ENCODE data around the gene CHTF8. TPM values are rescaled to one million over a fixed set of nuclear protein-coding genes. Genes with fewer than 3 reads are reported as not detected.

The CHTF8 gene
- total RNA-seq, 1 donor, result 52.1 TPM

DNA sequence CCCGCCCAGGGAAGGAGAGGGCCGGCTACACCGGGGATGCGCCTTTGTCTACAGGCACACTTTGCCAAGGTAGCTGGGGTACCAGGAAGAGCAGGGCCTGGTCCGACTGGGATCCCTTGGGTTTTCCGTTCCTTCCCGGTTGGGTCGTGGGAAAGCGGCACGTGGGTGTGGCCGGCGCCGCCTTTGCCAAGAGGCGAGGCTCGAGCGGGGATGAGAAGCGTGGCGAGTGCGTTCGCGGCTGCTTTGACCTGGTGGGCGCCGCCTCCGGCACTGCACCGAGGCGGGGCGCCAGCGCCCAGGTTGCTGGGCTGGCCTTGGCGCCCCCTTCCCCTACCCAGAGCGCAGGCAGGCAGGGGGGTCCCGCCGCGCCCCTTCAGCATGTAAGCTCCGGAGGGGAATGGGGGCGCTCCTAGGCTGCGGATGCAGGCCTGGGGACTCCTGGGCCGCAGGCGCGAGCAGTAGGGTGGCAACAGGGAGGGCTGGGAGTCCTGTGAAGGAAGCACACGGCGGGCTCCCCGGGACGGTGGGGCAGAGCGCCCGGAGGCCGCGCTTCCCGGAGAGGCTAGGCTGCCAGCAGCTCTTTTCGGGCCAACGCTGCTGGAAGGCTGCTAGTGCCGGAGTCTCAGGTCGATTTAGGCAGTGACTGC lies 24.9 kb downstream of the CHTF8 start:
- Histone ChIP-seq H2AFZ (ENCODE audit: low read length) (no peak overlapping the region), H3K4me2 (ENCODE audit: insufficient read depth, low read length) (peak overlapping the region; percentile 77)
- DNase-seq (ENCODE audit: insufficient read length, low spot score, missing footprints), result peak; percentile 94

DNA sequence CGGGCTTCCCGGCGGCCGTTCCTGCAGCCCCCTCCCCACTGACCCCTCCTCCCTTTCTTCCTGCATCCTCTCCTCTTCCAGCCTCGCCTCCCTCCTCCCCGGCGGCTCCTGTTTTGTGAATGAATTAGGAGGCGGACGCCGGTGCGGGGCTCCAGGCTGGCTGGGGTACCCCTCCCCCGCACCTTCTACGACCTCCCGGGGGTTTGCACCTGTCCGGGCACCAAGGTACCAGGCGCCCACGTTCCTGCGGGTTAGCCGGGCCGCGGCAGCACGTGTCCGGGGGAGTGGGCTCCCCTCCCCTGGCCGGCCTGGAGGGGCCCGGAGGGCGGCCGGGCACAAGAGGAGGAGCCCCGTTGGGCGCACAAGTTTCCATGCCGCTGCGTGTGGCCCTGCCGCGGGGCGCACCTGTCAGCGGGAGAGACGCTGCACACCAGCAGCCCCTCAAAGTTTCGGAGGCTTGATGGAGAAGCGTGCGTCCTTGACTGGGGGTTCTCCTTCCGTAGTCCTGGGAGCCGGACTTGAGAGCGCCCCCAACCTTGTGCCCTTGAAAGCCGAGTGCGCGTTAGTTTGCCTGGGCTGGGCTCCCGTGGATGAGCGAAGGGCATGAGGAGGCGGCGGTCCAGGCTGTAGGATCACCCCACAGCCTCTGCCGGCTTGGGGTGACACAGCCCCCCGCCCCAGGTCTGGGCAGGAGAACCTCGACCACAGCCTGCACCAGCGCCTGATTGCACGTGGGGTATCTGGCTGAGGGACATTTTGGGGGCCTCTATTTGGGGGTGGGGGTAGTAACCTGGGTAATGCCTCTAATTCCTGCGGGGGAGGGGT lies 25.7 kb downstream of the CHTF8 start:
- no peak overlapping the region for H3K27ac ChIP-seq (ENCODE audit: low read depth, low read length)
- peak; percentile 95 for DNase-seq (ENCODE audit: insufficient read length, low spot score, missing footprints)
- peaks cover 25% of the 10 kb centered on the region for H4K20me1 ChIP-seq (ENCODE audit: insufficient read depth, low read length)
- no peaks in the 10 kb centered on the region for H3K79me2 ChIP-seq (ENCODE audit: insufficient read depth, low read length)
- TF ChIP-seq, protein P1, sequence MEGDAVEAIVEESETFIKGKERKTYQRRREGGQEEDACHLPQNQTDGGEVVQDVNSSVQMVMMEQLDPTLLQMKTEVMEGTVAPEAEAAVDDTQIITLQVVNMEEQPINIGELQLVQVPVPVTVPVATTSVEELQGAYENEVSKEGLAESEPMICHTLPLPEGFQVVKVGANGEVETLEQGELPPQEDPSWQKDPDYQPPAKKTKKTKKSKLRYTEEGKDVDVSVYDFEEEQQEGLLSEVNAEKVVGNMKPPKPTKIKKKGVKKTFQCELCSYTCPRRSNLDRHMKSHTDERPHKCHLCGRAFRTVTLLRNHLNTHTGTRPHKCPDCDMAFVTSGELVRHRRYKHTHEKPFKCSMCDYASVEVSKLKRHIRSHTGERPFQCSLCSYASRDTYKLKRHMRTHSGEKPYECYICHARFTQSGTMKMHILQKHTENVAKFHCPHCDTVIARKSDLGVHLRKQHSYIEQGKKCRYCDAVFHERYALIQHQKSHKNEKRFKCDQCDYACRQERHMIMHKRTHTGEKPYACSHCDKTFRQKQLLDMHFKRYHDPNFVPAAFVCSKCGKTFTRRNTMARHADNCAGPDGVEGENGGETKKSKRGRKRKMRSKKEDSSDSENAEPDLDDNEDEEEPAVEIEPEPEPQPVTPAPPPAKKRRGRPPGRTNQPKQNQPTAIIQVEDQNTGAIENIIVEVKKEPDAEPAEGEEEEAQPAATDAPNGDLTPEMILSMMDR (IDR thresholded peaks at IDR 0.05; ENCODE audit: extremely low read depth, low read depth, low read length), result no peak
- H2AFZ ChIP-seq (ENCODE audit: low read length), result no peak overlapping the region
- H3K36me3 ChIP-seq (ENCODE audit: insufficient read depth, low read length), result peaks cover 16% of the 10 kb centered on the region
- peak overlapping the region; percentile 77 for H3K4me3 ChIP-seq (ENCODE audit: insufficient read depth, low read length)
- no peaks in the 10 kb centered on the region for H3K27me3 ChIP-seq (ENCODE audit: insufficient read depth, low read length)
- H3K4me2 ChIP-seq (ENCODE audit: insufficient read depth, low read length), result peak overlapping the region; percentile 77
- no peaks in the 10 kb centered on the region for H3K9me3 ChIP-seq (ENCODE audit: low read depth, low read length)
- H3K4me1 ChIP-seq (ENCODE audit: insufficient read depth, low read length), result peaks cover 15% of the 10 kb centered on the region

More for the DNA sequence above, 24.9 kb downstream of the CHTF8 start:
- no peaks in the 10 kb centered on the region for H3K79me2 ChIP-seq (ENCODE audit: insufficient read depth, low read length)
- H3K4me1 ChIP-seq (ENCODE audit: insufficient read depth, low read length), result peaks cover 15% of the 10 kb centered on the region
- peaks cover 27% of the 10 kb centered on the region for H4K20me1 ChIP-seq (ENCODE audit: insufficient read depth, low read length)
- H3K36me3 ChIP-seq (ENCODE audit: insufficient read depth, low read length), result peaks cover 17% of the 10 kb centered on the region
- H3K4me3 ChIP-seq (ENCODE audit: insufficient read depth, low read length), result peak overlapping the region; percentile 77
- no peak overlapping the region for H3K27ac ChIP-seq (ENCODE audit: low read depth, low read length)
- no peaks in the 10 kb centered on the region for H3K27me3 ChIP-seq (ENCODE audit: insufficient read depth, low read length)
- TF ChIP-seq, protein P1 (IDR thresholded peaks at IDR 0.05; ENCODE audit: extremely low read depth, low read depth, low read length), result no peak
- H3K9me3 ChIP-seq (ENCODE audit: low read depth, low read length), result no peaks in the 10 kb centered on the region

DNA sequence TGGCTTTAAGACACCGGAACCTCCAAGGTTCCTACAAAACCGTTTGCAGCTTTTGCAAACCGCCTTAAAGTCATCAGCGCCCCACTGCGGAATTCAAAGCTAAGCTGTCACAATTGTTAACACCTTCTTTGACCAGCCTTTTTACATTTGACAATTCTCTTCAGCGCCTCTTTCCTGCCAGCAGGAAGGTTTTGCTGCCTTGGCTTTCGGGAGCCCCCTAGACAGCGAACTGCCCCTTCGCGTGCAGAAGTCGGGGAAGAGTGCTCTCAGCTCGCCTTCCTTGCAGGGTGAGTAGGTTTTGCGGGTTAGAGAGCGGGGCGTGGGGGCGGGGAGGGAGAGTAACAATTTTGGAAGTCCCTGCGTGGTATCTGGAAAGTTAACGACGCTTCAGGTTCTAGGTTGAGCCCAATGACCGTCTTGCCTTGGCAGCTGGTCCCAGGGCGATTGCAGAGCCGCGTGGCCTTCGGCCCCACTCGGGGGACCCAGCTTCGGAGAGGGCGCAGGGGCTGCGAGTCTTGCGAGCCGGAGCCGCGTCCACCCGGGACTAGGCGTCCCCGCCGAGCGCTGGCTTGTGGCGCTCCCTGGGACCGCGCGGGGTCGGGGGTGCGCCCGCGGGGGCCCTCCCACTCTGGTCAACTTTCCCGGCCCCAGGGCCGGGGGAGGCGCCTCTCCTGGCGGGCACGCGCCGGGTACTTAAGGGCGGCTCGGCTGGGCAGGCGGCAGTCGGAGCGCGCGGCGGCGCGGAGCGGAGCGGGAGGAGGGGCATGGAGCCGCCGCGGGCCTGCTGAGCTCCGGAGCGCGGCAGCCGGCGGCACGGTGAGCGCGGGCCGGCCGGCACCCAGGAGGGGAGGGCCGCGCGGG lies 26.7 kb downstream of the CHTF8 start, which contains the start of gene HAS3:
Gene HAS3, plus strand, starts transcription at position 153 of the 861 bp plus-strand sequence. CDS start 3,743 bp downstream, outside the sequence.
- DNase-seq (ENCODE audit: insufficient read length, low spot score, missing footprints), result peak; percentile 98
- Histone ChIP-seq H3K9me3 (ENCODE audit: low read depth, low read length) (no peaks in the 10 kb centered on the region), H3K27me3 (ENCODE audit: insufficient read depth, low read length) (no peaks in the 10 kb centered on the region), H2AFZ (ENCODE audit: low read length) (peak within 1 kb of the TSS; percentile 68), H3K4me1 (ENCODE audit: insufficient read depth, low read length) (peaks cover 15% of the 10 kb centered on the region), H3K79me2 (ENCODE audit: insufficient read depth, low read length) (no peaks in the 10 kb centered on the region), H3K4me3 (ENCODE audit: insufficient read depth, low read length) (peak within 1 kb of the TSS; percentile 77), H3K27ac (ENCODE audit: low read depth, low read length) (no peak within 1 kb of the TSS), H3K36me3 (ENCODE audit: insufficient read depth, low read length) (peaks cover 8% of the 10 kb centered on the region), H3K4me2 (ENCODE audit: insufficient read depth, low read length) (peak within 1 kb of the TSS; percentile 77), H4K20me1 (ENCODE audit: insufficient read depth, low read length) (peaks cover 25% of the 10 kb centered on the region)
- TF ChIP-seq, protein P1 (IDR thresholded peaks at IDR 0.05; ENCODE audit: extremely low read depth, low read depth, low read length), result peak; percentile 37

All from osteoblast (primary cell).